Measurements from ENCODE around the gene KIRREL1.
A peak's percentile ranks its signal among the peaks of the same experiment; 100 is the strongest.

Gene KIRREL1

DNA sequence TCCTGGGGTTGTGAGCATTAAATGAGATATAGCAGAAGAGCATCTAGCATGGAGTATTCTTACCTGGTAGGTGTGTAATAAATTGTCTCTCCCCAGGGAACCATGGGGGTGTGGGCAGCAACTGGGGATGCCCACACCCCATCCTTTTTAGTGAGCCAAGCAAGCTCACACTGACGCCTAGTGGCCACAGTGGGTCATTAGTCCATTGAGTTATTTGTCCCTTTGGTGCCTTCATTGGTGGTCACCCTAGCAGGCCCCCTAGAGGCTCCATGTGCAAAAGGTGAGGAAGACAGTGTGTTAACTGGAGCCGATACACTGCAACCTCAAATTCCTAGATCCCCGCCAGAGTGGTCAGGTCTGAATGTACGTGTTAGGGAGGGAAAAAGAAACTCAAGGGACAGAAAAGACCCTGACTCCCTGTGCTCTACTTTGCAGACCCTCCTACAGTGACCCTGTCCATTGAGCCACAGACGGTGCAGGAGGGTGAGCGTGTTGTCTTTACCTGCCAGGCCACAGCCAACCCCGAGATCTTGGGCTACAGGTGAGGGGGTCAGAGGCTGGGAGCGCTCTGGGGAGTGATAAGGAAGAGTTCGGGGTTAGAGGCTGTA, 94.0 kb downstream of the KIRREL1 start:
- DNase-seq (ENCODE audit: insufficient read length, low spot score) (peak; percentile 73), FAIRE-seq (peak; percentile 16)
- peak; percentile 100 for TF ChIP-seq CTCF (IDR thresholded peaks at IDR 0.05; ENCODE audit: insufficient read depth, missing control alignments)

DNA sequence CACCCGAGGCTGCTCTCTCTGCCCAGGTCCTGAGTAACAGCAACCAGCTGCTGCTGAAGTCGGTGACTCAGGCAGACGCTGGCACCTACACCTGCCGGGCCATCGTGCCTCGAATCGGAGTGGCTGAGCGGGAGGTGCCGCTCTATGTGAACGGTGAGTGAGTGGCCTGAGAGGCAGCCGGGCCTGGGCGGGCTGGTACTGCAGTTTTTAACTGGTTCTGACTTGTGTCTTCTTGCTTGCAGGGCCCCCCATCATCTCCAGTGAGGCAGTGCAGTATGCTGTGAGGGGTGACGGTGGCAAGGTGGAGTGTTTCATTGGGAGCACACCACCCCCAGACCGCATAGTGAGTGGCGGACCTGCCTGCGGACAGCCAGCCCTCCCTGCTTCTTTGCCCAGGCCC, 96.0 kb downstream of the KIRREL1 start:
- no peak for TF ChIP-seq CTCF (IDR thresholded peaks at IDR 0.05; ENCODE audit: insufficient read depth, missing control alignments)
- FAIRE-seq (no peak), DNase-seq (ENCODE audit: insufficient read length, low spot score) (no peak)

GRCh38 chr1:158089925-158090637, 96.6 kb downstream of the KIRREL1 start:
- DNase-seq (ENCODE audit: insufficient read length, low spot score), result no peak
- FAIRE-seq, result no peak
- no peak for TF ChIP-seq CTCF (IDR thresholded peaks at IDR 0.05; ENCODE audit: insufficient read depth, missing control alignments)

- no peak for FAIRE-seq
- no peak for TF ChIP-seq CTCF (IDR thresholded peaks at IDR 0.05; ENCODE audit: insufficient read depth, missing control alignments)
Measured at GRCh38 chr1:158093376-158093775, 99.9 kb downstream of the KIRREL1 start.

GRCh38 chr1:158094571-158094970, 101.1 kb downstream of the KIRREL1 start:
- FAIRE-seq (no peak), DNase-seq (ENCODE audit: insufficient read length, low spot score) (no peak)
- no peak for TF ChIP-seq CTCF (IDR thresholded peaks at IDR 0.05; ENCODE audit: insufficient read depth, missing control alignments)

More at GRCh38 chr1:158093376-158093775, 99.9 kb downstream of the KIRREL1 start:
- no peak for DNase-seq (ENCODE audit: insufficient read length, low spot score)

DNA sequence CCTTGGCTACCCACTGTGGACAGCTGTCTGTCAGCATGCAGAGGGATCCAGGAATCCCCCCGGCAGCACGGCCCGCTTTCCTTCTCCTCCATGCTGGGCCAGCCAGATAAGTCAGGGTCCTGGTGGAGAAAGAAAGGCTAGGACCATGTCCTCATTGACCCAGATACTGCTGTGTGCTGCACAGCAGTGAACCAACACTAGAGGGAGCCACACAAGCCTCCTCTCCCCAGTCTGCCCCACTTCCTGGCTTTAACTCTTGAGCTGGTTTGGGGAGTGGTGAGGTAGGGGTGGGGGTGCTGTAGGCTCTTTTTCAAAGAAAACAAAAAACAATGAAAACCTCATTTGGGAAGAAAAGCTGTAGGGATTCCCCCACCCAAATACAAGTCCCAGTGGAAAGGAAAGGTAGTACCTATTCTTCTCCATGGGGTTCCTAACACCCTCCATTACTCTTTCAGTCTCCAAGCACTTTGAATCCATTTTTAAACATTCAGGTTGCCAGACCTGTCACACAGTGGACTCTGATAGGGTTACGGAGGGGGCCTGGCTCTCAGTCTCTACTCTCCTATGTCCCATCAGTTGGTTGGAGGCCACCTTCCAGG, 102.4 kb downstream of the KIRREL1 start:
- DNase-seq (ENCODE audit: insufficient read length, low spot score) (no peak), FAIRE-seq (no peak)
- TF ChIP-seq CTCF (IDR thresholded peaks at IDR 0.05; ENCODE audit: insufficient read depth, missing control alignments), result peak; percentile 48

- no peak for DNase-seq (ENCODE audit: insufficient read length, low spot score)
- no peak for FAIRE-seq
- TF ChIP-seq CTCF (IDR thresholded peaks at IDR 0.05; ENCODE audit: insufficient read depth, missing control alignments), result no peak
Measured at GRCh38 chr1:158098256-158098655, 104.8 kb downstream of the KIRREL1 start.
